ENCODE data around the gene GRM5.
"Not testable (repeated sequence)": the region's sequence is repeated elsewhere in the genome, so short reads cannot be mapped to it uniquely, and the experiment has no call there.

The GRM5 gene

DNA sequence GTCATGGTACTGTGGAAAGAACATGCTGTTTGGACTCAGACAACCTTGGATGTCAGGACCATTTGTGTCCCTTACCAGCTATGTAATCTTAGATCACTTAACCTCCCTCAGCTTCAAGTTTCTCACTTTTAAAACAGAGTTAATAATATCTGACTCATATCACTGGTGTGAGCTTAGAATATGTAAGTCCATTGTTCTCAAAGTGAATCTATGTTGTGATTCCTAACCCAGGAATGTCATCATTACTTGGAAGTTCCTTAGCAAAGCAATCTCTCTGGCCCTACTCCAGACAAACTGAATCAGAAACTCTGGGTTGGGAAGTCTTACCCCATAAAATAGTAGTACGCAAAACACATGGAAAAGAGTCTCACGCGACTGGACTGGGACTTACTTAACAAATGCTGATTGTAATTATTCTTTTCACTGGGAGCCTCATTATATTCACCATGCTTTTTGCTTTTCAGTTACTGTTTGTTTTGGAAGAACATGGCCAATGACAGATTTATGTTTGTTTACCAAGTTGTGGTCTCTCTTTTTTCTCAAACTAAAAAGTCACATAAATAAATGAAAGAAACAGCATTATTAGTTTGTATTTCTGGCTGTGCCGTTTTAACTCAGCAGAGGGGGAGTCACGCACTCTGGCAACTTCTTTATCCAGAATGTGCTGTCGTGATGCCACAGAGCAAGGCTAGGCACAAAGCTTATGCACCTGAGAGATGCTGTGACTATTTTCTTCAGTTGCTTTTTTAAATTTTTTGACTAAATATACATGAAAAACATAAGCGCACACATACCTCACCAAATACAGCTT, 510.6 kb downstream of the GRM5 start:
- DNase-seq (ENCODE audit: low read depth, low spot score), result peak; percentile 95
- peak overlapping the region; percentile 44 for H3K27ac ChIP-seq

DNA sequence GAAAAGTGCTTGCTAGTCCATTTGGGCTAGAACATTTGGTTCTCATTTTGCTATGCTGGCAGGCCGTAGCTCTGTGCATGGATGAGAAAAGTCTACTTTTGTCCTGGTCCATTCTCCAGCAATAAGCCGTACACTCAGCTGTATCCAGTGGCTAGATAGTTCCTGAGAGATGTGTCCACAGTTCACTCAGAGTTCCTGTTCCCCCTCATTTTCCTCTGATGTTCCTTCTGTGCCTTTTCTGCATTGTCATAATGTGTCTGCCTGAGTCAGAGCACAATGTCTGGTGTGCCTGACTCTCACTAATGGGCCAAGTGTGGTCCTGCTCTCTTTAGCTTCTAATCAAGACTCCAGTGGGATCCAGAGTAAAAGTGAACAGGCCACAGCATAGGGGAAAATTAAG, 512.6 kb downstream of the GRM5 start:
- DNase-seq (ENCODE audit: low read depth, low spot score), result no peak
- no peak overlapping the region for H3K27ac ChIP-seq

DNA sequence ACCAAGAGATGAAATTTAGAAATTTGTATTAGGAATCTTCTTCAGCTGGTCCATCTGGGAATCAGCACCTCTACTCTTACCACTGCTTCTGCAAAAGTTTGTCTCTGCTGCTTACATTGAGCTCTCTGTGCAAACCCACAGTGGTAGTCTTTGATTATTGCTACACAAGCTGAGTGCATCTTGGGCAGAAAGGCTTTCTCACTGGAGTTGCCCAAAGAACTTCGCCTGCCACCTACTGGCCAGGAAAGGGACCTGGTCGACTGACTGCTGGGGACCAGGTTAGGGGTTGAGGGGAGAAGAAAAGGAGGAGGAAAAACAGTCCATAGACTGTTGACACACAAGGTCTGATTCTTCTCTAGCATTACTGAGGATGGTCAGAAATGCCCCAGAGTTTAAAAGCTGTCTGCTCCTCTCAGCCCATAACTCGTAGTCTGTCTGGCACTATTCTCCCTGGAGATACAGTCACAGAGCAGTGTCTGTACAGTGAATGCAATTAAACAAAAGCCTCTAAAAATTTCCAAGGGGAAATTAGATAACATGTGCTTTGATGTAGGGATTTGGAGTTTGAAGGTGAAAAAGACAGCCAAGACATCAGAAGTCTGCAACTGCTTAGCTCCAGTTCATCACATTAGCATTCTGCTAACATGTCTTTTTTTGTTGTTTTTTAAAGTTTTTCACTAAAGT, 513.3 kb downstream of the GRM5 start:
- DNase-seq (ENCODE audit: low read depth, low spot score), result no peak
- H3K27ac ChIP-seq, result no peak overlapping the region

DNA sequence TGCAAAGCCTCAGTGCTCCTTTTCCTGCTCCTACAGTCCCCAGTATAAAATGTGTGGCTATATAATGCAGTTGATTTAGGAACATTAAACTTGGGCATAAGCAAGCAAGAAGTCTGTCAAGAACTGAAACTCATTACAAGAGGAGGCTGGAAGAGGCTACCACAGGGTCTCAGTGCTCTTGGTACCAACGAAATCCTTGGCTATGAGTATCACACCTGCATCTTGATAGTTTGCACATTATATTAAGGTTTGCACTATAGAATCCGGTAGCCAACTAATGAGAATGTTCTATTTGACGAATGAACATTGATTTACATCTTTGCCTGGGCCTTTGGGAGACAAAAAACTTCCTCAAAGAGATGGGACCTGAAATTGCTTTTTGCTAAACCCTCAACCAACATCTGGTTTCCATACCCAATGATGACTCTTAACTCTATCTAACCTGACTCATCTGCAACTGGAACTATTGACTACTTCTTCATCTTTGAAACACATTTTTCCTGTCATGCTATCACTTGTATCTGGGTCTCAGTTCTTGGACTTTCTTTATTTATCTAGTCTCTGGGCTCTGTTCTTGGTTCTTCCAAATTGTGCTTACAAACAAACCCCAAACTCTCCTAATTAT, 521.0 kb downstream of the GRM5 start:
- DNase-seq (ENCODE audit: low read depth, low spot score), result no peak
- no peak overlapping the region for H3K27ac ChIP-seq

DNA sequence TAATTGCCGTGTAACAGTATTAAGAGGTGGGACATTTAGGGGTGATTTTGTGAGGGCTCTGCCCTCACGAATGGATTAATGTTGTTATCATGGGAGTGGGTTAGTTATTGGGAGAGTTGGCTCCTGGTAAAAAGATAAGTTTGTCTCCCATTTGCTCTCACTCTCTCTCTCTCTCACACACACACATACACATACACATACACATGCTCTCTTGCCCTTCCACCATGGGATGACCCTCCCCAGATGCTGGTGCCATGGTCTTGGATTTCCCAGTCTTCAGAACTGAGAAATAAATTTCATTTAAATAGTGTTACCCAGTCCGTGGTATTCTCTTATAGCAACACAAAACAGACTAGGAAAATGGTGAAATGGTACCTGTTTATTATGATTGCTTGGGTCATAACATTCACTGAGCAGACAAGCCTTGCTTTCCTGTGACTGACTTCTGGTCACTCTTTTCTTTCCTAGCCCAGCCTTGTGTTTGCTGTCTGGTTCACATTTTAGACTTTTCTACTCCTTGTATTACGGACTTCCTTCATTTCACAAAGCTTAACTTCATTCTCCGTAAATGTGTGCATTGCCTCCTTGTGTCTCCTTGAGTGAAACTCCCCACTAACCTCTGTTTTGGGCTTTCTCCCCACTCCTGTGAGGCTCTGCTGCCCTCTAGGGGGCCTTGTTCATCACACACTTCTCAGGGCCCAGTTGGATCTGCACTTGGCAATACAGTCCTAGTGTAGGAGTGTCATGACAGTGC, 521.7 kb downstream of the GRM5 start:
- H3K27ac ChIP-seq, result no peak overlapping the region
- peak; percentile 31 for DNase-seq (ENCODE audit: low read depth, low spot score)

DNA sequence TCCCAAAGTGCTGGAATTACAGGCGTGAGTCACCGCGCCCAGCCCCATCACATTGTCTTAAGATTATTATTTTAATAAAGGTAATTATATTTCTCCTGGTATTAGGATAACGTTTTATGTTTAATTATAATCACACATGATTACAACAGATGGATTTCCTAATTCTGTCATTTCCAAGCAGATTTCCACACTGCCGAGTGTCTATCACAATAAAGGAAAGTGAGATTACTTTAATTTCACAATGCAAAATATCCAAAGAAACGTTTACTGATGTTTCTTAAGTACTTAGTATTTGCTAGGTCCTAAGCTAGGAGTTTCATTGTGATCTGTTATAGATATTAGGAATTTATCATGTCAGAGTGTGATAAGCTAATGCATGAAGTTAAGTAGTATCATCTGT, 524.8 kb downstream of the GRM5 start:
- no peak for DNase-seq (ENCODE audit: low read depth, low spot score)
- H3K27ac ChIP-seq, result no peak overlapping the region

DNA sequence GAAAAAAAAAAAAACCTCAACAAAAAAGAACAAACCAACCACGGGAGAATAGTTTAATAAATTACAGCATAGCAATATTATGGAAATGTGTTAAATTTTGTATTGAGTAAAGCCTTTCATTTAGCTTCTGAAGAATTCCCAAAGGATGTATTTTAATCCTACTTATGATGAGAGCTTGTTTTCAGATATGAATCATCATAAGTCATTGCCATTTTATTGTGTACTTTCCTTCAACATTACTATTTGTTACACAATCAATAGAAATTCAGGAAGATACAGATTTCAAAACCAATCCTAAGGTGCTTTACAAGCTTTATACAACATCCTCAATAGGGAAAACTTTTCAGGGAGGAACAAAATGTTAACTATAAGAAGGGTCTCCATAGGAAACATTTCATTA, 527.7 kb downstream of the GRM5 start:
- DNase-seq (ENCODE audit: low read depth, low spot score), result peak; percentile 34
- peak overlapping the region; percentile 94 for H3K27ac ChIP-seq

DNA sequence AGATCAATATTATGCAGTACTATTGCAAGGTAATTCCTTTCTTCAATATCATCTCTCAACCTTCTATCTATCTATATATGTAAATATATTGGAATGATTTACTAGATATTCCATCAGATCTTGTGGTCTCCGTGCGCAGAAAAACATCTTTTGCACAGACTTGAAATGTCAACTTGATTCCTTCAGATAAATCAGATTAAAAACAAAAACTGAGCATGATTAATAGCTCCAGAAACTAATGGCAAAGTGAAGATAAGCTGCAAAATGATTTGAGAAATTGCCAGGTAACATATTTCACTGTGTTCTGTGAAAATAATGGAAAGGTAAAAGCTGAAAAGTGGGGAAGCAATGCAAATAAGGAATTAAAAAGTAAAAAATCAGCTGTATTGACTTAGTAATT, 528.2 kb downstream of the GRM5 start:
- peak overlapping the region; percentile 94 for H3K27ac ChIP-seq
- DNase-seq (ENCODE audit: low read depth, low spot score), result no peak

DNA sequence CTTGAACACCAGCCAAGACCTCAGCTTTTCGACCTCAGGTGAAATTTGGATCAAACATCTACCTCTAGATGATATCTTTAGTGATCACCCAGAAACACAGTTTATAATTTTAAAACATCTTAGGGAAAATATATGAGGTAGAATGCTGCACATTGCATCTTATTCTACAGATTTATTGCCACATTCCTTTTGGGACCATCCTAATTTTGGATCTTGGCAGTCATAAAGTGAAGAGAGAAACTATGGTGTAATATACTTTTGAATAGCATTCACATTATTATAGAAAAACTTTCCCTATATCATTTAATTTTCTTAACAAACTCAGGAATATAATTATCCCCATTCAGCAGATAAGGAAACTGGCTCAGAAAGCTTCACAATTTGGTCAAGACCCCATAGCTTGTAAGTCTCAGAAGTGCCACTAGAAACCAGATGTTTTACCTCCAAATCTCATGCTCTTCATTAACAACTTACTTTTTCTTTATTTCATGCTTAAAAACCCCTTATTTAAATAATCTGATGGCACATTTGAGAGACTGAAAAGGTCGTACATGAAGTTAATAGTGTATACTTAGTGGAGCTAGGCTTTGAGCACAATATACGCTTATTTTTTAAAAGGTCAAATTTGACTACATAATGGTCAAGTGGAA, 529.0 kb downstream of the GRM5 start:
- DNase-seq (ENCODE audit: low read depth, low spot score), result no peak
- peak overlapping the region; percentile 94 for H3K27ac ChIP-seq

DNA sequence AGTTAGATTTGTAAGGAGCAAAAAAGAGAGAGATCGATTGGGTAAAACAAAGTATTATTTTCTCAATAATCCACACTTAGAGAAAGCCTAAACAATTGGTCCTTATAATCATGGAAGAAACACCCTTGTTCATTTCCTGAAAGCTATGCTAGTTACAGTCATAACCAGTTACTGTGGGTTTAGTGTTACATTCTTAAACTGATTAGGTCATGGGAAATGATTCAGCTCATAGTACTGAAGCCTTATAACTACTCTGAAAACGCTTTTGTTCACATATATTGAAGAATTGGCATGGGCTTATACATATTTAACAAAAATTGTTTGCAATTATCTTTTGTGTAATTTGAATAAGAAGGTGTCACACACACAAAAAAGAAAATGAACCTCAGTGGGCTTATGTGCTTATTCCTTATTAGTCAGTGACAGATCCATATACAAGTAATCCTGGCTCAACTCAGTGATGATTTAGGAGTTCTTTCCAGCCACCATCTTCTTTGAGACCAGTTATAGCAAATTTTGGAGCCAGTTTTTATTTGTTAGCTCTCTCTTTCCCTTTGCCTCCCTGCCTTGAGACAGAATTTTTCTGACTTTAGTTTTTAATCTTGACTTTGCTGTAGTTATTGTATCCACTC, 529.8 kb downstream of the GRM5 start:
- DNase-seq (ENCODE audit: low read depth, low spot score), result peak; percentile 60
- H3K27ac ChIP-seq, result peak overlapping the region; percentile 94

DNA sequence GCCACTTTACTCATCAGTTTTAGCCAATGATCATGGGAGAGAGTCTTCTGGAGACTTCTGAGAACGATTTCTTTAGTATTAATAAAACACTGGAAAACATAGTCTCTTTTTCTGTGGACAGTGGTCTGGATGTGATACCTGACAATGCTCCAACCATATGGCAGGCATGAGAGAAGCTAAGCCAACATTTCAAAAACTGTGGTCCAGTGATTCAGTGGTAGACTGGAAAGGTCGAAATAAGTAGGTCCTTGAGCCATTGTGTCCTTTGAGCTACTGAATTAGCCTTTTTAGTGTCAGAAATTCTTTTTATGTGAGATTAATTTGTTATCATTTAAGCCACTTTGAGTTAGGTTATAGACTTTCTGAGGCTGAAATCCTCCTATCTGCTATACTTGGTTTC, 530.5 kb downstream of the GRM5 start:
- H3K27ac ChIP-seq, result peak overlapping the region; percentile 94
- DNase-seq (ENCODE audit: low read depth, low spot score), result no peak

DNA sequence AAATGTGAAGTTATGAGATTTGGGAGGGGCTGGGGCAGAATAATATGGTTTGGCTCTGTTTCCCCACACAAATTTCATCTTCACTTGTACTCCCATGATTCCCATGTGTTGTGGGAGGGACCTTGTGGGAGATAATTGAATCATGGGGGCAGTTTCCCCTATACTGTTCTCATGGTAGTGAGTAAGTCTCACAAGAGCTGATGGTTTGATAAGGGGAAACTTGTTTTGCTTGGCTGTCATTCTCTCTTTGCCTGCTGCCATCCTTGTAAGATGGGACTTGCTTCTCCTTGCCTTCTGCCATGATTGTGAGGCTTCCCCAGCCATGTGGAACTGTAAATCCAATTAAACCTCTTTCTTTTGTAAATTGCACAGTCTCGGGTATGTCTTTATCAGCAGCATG, 531.1 kb downstream of the GRM5 start:
- peak overlapping the region; percentile 94 for H3K27ac ChIP-seq

DNA sequence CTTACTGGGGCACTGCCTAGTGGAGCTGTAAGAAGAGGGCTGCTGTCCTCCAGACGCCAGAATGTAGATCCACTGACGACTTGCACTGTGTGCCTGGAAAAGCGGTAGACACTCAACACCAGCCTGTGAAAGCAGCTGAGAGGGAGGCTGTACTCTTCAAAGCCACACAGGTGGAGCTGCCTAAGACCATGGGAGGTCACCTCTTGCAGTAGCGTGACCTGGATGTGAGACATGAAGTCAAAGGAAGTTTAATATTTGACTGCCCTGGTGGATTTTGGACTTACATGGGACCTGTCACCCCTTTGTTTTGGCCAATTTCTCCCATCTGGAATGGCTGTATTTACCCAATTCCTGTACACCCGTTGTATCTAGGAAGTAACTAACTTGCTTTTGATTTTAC, 531.6 kb downstream of the GRM5 start:
- DNase-seq (ENCODE audit: low read depth, low spot score), result no peak
- no peak overlapping the region for H3K27ac ChIP-seq

More for the DNA sequence above, 531.1 kb downstream of the GRM5 start:
- not testable (repeated sequence) for DNase-seq (ENCODE audit: low read depth, low spot score)

DNA sequence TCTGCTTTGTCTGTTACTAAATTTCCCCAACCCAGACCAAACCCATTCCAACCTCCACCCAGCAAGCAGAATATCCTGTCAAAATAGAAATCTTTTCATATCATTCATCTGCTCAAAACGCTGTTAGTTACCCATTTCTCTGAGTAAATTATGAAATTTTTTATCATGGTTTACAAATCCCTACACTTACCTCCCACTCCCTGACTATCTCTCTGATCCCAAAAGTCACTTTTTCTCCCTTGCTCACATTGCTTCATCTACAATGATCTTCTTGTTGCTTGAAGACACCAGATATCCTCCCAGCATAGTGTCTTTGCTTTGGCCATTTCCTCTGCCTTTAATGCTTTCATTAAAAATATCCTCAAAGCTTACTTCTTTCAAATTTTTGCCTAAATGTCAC, 532.8 kb downstream of the GRM5 start:
- DNase-seq (ENCODE audit: low read depth, low spot score), result no peak
- H3K27ac ChIP-seq, result no peak overlapping the region

DNA sequence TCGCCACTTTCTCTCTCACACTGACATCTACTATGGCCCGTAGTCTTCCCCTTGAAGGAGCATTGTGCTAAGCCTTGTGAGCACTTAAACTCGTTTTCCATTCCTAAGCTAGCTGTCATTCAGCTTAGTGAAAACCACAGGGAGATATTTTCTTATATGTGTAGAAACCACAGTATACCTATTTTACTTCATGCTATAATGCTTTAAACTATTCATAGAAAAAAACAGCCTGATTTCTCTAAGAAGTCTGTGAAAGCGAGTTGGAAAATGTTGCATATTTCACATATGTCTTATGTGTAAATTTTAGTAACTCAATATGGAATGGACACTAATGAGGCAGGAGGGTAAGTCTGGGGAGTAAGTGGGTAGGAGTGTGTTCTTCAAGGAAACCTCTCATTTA, 534.0 kb downstream of the GRM5 start:
- DNase-seq (ENCODE audit: low read depth, low spot score), result no peak
- no peak overlapping the region for H3K27ac ChIP-seq

DNA sequence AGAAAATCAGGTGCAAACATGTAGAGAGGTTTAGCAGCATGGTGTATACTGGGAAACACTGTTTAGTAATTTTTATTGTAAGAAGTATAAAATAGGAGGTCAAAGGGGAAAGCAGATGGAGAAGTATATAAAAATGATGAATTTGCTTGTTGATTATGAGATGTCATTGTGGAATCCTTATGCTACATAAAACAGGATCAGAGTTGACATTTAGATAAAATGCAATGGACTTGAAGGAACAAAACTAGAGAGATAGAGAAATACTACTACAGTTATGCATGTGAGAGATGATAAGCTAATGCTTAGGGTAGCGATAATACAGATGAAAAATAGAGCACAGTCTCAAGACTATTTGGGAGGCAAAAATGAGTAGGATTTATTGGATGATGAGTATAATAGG, 536.4 kb downstream of the GRM5 start:
- H3K27ac ChIP-seq, result no peak overlapping the region
- no peak for DNase-seq (ENCODE audit: low read depth, low spot score)

DNA sequence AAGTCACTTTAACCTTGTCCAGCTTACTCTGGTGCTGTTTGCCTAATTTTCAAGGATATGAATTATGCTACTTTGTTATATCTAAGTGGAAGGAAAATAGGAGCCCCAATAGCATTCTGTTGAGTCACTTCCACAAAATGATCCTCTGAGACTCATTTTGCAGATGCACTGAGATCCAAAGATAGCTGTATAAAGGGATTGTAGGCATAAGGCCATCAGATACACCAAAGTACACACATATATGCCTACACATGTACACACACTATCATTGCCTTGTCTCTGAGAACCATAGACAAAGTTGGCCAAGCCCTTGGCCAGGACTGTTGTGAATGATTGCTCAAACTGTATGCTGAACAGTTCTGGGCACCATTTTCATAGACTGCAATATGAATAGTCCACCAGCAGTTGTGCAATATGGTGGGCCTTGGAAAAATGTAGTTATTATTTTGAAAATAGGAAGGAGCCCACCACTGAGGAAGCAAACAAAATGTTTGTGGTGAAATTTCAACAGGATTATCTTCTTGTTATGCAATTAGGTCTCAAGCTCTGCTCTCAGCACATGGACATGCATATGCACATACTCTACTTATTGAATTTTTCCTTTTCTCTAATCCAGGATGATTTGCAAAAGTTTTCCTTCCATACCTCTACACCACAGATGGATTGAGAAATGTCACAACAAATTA, 542.3 kb downstream of the GRM5 start:
- H3K27ac ChIP-seq, result no peak overlapping the region
- no peak for DNase-seq (ENCODE audit: low read depth, low spot score)

DNA sequence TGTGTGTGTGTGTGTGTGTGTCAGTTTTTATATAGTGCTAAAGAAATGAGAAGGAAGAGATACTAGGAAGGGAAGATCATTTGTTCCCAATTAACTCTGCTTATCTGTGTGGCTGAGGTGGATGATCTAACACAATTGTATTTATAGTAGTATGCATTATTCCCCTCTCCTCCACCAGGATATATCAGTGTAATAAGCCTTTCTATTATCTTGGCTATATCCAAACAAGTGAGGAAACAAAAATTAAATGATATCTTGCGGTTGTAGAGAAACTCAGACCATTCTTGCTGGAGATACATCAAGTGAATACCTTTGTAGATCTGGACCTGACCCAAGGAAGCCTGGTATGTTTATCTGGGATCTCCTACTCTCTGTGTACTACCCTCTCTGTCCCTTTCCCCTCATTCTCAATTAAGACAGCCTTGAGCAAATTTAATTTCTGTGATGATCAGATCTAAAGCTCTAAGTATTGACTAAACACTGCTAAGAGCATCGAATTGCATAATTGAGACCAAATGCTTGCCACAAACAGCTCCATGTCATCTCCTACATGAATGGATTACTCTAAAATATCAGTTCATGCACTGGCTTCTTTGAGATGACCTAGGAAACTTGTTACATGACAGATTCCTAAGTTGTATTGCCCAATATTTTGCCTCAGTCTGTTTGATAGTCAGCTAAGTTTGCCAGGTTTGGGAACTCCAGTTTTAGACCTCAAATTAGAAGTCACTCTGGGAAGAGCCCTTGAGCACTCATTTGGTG, 543.0 kb downstream of the GRM5 start:
- DNase-seq (ENCODE audit: low read depth, low spot score), result no peak
- no peak overlapping the region for H3K27ac ChIP-seq
